Measurements from ENCODE around the gene SNAPC2. TPM values are rescaled to one million over a fixed set of nuclear protein-coding genes. Genes with fewer than 3 reads are reported as not detected.

The SNAPC2 gene, protein sequence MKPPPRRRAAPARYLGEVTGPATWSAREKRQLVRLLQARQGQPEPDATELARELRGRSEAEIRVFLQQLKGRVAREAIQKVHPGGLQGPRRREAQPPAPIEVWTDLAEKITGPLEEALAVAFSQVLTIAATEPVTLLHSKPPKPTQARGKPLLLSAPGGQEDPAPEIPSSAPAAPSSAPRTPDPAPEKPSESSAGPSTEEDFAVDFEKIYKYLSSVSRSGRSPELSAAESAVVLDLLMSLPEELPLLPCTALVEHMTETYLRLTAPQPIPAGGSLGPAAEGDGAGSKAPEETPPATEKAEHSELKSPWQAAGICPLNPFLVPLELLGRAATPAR
- 32.8 and 34.6 TPM in 2 replicates for total RNA-seq

DNA sequence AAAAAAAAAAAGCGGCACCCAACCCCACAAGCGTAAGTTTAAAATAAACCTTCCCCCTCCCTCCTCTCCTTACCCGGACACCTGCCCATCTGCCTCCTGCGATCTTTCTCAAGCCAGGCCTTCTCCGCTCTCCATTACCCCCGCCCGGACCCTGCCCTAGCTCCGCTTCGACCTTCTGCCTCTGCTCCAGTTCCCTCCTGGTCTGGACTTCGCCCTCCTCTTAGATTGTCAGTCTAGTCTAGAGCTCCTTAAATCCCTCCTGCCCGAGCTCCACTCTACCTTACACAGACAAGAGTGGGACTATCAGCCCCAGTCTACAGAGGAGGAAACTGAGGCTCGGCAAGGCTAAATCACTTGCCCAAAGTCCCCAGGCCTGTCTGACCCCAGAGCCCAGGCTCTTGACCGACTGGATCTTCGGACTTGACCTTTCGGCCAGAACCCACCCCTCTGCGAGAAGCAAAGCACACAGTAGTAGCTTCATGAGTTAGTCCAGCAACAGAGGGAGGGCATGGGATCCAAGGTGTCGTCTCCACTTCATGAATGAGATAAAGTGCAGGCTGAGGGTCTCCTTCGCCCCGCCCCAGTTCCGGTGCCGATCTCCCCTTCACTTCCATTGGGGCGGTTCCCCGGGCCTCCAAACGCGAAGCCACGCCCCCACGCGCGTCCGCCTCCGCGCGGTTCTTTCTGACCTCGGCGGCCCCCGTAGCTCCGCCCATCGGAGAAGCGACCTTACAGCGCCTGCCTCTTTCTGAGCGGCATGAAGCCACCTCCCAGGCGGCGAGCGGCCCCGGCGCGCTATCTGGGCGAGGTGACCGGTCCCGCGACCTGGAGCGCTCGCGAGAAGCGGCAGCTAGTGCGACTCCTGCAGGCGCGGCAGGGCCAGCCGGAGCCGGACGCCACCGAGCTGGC lies at the start of gene SNAPC2:
Gene SNAPC2 (plus strand): TSS at position 729 of the 909 bp plus-strand sequence. CDS start 29 bp downstream, at position 758.

DNA sequence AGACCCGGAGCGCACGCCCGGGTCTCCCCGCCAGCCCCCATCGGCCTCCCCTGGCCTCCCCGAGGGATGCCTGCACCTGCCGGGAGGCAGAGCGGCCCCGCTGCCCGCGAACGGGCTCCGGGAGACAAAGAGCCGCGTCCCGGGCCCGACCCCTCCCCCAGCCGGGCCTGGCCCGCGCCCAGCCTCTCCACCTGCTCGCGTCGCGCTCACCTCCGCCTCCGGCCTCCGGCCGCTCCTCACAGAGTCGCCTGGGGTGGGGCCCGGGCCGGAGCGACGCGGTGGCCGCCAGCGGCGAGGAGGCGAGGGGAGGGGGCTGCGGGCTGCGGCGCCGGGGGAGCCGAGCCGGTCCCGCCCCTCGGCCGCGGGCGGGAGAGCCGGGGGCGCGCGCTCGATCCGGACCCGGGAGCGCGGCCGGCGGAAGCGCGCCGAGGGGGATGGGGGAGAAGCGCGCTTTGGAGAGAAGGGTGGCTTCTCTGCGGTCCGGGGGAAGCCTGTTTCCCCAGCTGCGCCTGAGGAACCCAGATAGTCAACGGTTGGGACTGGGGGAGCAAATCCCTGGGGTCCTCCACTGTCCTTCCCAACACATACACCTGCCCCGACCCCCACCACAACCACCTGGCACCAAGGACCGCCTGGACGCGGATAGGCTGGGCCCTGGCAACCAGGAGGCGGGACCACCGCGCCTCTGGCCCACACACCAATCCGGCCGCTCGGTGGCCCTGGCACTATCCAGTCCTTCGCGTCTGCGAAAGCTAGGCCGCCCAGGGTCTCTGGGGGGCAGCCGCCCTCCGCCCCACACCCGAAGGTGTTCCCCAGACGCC lies 45.9 kb upstream of the SNAPC2 start, which contains the start of gene PRR36:
Gene PRR36 (minus strand): TSS at position 315 of the 821 bp plus-strand sequence. CDS start 701 bp downstream, outside the sequence.

GRCh38 chr19:7888145-7888825 lies 31.9 kb upstream of the SNAPC2 start, which contains the start of gene LRRC8E:
TSS of gene LRRC8E (plus strand) at chr19:7888510. CDS start at chr19:7895604, 7,094 bp downstream.

DNA sequence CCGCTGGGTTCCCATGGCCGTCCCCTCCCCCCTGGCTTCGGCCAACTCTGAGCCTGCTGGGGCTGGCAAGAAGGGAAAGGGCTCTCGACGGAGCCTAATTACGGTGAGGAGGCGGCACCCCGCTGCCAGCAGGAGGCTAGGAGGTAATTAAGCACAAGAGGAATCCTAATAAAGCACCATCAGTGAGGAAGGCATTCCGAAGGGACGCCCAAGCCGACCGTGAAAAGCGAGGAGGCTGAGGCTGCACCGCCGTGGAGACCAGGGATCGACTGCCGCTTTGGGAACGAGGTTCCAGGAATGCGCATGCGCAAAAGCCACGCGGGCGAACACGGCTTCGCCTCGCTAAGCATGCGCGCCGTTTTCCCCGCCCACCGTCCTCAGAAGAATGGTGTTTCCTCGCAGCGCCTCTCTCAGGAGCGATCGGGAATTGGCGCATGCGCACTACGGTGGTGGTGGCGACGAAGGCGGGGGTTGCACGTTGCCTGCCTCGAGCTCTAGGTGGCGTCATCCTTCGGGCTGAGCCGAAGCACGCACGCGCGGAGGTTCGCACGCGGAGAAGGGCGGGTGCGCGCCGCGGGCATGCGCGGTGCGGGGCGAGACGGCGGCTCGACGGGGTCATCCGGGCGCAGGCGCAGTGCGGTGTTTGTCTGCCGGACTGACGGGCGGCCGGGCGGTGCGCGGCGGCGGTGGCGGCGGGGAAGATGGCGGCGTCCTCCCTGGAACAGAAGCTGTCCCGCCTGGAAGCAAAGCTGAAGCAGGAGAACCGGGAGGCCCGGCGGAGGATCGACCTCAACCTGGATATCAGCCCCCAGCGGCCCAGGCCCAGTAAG lies 16.7 kb upstream of the SNAPC2 start, which contains the start of gene MAP2K7:
Gene MAP2K7 (plus strand): TSS at position 634 of the 830 bp plus-strand sequence. CDS start 68 bp downstream, at position 702.

GRCh38 chr19:7914598-7915045 lies 5.5 kb upstream of the SNAPC2 start, which contains the start of gene TGFBR3L:
TSS of gene TGFBR3L (plus strand) at chr19:7914830.

DNA sequence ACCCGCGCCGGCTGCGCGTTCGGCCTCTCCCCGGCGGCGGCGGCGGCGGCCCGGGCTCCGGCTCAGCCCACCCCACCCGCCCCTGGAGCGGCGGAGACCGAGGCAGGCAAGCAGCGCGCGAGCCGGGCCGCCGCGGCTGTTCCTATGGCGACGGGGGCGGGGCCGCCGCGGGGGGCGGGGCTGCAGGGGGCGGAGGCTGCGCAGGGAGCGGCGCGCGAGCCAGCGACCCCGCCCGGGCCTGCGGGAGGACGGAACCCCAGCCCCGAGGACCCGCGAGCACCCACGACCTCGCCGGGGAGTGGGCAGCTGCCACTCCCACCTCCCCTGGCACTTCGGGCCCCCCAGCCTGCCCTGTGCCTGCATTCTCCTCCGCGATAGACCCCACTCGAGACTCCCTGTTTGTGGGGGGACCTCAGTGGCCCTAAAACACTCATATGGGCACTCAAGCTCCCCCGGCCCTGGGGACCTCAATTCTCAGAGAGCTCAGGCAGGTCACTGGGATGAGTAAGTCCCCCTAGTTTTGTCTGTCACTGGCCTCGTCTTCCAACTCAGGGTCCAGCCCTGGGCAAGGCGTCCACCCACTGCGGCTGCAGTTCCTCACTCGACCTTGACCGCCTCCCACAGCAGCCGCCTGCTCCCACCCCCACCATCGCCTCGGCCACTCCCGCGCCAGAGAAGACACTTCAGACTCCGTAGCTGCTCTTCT lies 6.0 kb downstream of the SNAPC2 start, which contains the start of gene CTXN1:
Gene CTXN1 (minus strand): TSS at position 115 of the 706 bp plus-strand sequence. CDS start 597 bp downstream, outside the sequence.

GRCh38 chr19:7943444-7944176 lies 23.5 kb downstream of the SNAPC2 start, which contains the start of gene TIMM44:
TSS of gene TIMM44 (minus strand) at chr19:7943666. CDS start at chr19:7943651, 15 bp downstream.

Other genes starting within 250 kb of the SNAPC2 start
- not detected in 2 replicates for gene MCEMP1, start 243.2 kb upstream of the SNAPC2 start, total RNA-seq
- 75.8 and 93.9 TPM in 2 replicates for gene TRAPPC5, start 239.5 kb upstream of the SNAPC2 start, total RNA-seq
- gene FCER2, start 218.2 kb upstream of the SNAPC2 start, total RNA-seq: not detected in 2 replicates
- not detected in 2 replicates for gene CLEC4G, start 188.2 kb upstream of the SNAPC2 start, total RNA-seq
- not detected in 2 replicates for gene CD209, start 172.8 kb upstream of the SNAPC2 start, total RNA-seq
- not detected in 2 replicates for gene CLEC4M, start 157.1 kb upstream of the SNAPC2 start, total RNA-seq
- 11.4 and 11.8 TPM in 2 replicates for gene EVI5L, start 90.1 kb upstream of the SNAPC2 start, total RNA-seq
- gene PRR36, start 45.9 kb upstream of the SNAPC2 start, total RNA-seq: not detected in 2 replicates
- gene LRRC8E, start 31.8 kb upstream of the SNAPC2 start, total RNA-seq: 3.7 and 5.9 TPM in 2 replicates
- gene MAP2K7, start 16.5 kb upstream of the SNAPC2 start, total RNA-seq: 8.6 and 10.8 TPM in 2 replicates
- gene TGFBR3L, start 5.5 kb upstream of the SNAPC2 start, total RNA-seq: 1.0 and 6.9 TPM in 2 replicates
- gene CTXN1, start 5.8 kb downstream of the SNAPC2 start, total RNA-seq: 3.4 and 4.4 TPM in 2 replicates
- gene TIMM44, start 23.3 kb downstream of the SNAPC2 start, total RNA-seq: 56.2 and 56.8 TPM in 2 replicates
- gene ELAVL1, start 85.3 kb downstream of the SNAPC2 start, total RNA-seq: 42.0 and 57.5 TPM in 2 replicates
- not detected in 2 replicates for gene CCL25, start 132.4 kb downstream of the SNAPC2 start, total RNA-seq
- not detected in 2 replicates for gene FBN3, start 229.3 kb downstream of the SNAPC2 start, total RNA-seq